ENCODE measurements around the gene HS1BP3. TPM values are rescaled to one million over a fixed set of nuclear protein-coding genes. Genes with fewer than 3 reads are reported as not detected.

The HS1BP3 gene
- total RNA-seq, 1 donor from 2014 or later = 16.5 TPM

- H3K9me3 Mint-ChIP-seq (ENCODE audit: low read depth) = no peaks in the 10 kb centered on the region
- H3K4me3 Mint-ChIP-seq (ENCODE audit: low read depth) = no peak overlapping the region
- no peak overlapping the region for H3K27ac Mint-ChIP-seq
- DNase-seq (ENCODE audit: low spot score, unreplicated experiment) = no peak
- H3K36me3 Mint-ChIP-seq (ENCODE audit: insufficient read depth) = peaks cover 3% of the 10 kb centered on the region
- TF ChIP-seq CTCF (IDR thresholded peaks at IDR 0.05; ENCODE audit: unreplicated experiment) = no peak
- H3K27me3 Mint-ChIP-seq = no peaks in the 10 kb centered on the region
- H3K4me1 Mint-ChIP-seq (ENCODE audit: low read depth) = peaks cover 17% of the 10 kb centered on the region
Measured at GRCh38 chr2:20629181-20629580, 21.7 kb downstream of the HS1BP3 start.

- DNase-seq (ENCODE audit: low spot score, unreplicated experiment) = no peak
- no peak overlapping the region for H3K4me3 Mint-ChIP-seq (ENCODE audit: low read depth)
- peaks cover 2% of the 10 kb centered on the region for H3K36me3 Mint-ChIP-seq (ENCODE audit: insufficient read depth)
- peak overlapping the region; percentile 31 for H3K27ac Mint-ChIP-seq
- no peak for TF ChIP-seq CTCF (IDR thresholded peaks at IDR 0.05; ENCODE audit: unreplicated experiment)
- peaks cover 13% of the 10 kb centered on the region for H3K4me1 Mint-ChIP-seq (ENCODE audit: low read depth)
- no peaks in the 10 kb centered on the region for H3K27me3 Mint-ChIP-seq
- H3K9me3 Mint-ChIP-seq (ENCODE audit: low read depth) = no peaks in the 10 kb centered on the region
Measured at GRCh38 chr2:20627712-20628380, 23.1 kb downstream of the HS1BP3 start.

- Mint-ChIP-seq H3K4me1 (ENCODE audit: low read depth) (peaks cover 11% of the 10 kb centered on the region), H3K36me3 (ENCODE audit: insufficient read depth) (peaks cover 2% of the 10 kb centered on the region), H3K27me3 (no peaks in the 10 kb centered on the region), H3K9me3 (ENCODE audit: low read depth) (no peaks in the 10 kb centered on the region), H3K27ac (peak overlapping the region; percentile 71), H3K4me3 (ENCODE audit: low read depth) (no peak overlapping the region)
- no peak for TF ChIP-seq CTCF (IDR thresholded peaks at IDR 0.05; ENCODE audit: unreplicated experiment)
- no peak for DNase-seq (ENCODE audit: low spot score, unreplicated experiment)
Measured at GRCh38 chr2:20626698-20627513, 24.0 kb downstream of the HS1BP3 start.

GRCh38 chr2:20626392-20626697, 24.6 kb downstream of the HS1BP3 start:
- peaks cover 8% of the 10 kb centered on the region for H3K4me1 Mint-ChIP-seq (ENCODE audit: low read depth)
- H3K27ac Mint-ChIP-seq = no peak overlapping the region
- no peak overlapping the region for H3K4me3 Mint-ChIP-seq (ENCODE audit: low read depth)
- H3K27me3 Mint-ChIP-seq = no peaks in the 10 kb centered on the region
- no peak for DNase-seq (ENCODE audit: low spot score, unreplicated experiment)
- peaks cover 2% of the 10 kb centered on the region for H3K36me3 Mint-ChIP-seq (ENCODE audit: insufficient read depth)
- TF ChIP-seq CTCF (IDR thresholded peaks at IDR 0.05; ENCODE audit: unreplicated experiment) = no peak
- H3K9me3 Mint-ChIP-seq (ENCODE audit: low read depth) = no peaks in the 10 kb centered on the region

- peak overlapping the region; percentile 78 for H3K27ac Mint-ChIP-seq
- no peaks in the 10 kb centered on the region for H3K9me3 Mint-ChIP-seq (ENCODE audit: low read depth)
- H3K27me3 Mint-ChIP-seq = no peaks in the 10 kb centered on the region
- no peak for DNase-seq (ENCODE audit: low spot score, unreplicated experiment)
- H3K4me1 Mint-ChIP-seq (ENCODE audit: low read depth) = peaks cover 8% of the 10 kb centered on the region
- peaks cover 2% of the 10 kb centered on the region for H3K36me3 Mint-ChIP-seq (ENCODE audit: insufficient read depth)
- TF ChIP-seq CTCF (IDR thresholded peaks at IDR 0.05; ENCODE audit: unreplicated experiment) = no peak
- H3K4me3 Mint-ChIP-seq (ENCODE audit: low read depth) = no peak overlapping the region
Measured at GRCh38 chr2:20625491-20626391, 25.2 kb downstream of the HS1BP3 start.
